ENCODE results near the gene FAM120A. TPM values are rescaled to one million over a fixed set of nuclear protein-coding genes. Genes with fewer than 3 reads are reported as not detected.

Gene FAM120A
- total RNA-seq, 4 donors from 2014 or later: 81.7 to 125 (median 90.1) TPM

GRCh38 chr9:93592008-93592642, 140.6 kb downstream of the FAM120A start:
- H3K4me3 ChIP-seq: no peak overlapping the region
- no peak for DNase-seq (ENCODE audit: extremely low spot score)
- peaks cover 61 to 86% (median 75%) of the 10 kb centered on the region in 4 donors for H3K4me1 ChIP-seq
- no peaks in the 10 kb centered on the region for H3K36me3 ChIP-seq
- 87% methylated on average over 8 of the region's 8 CpGs for WGBS
- H3K9me3 ChIP-seq: no peaks in the 10 kb centered on the region
- H3K27ac ChIP-seq (replicated peaks in 1 of 4): no peak overlapping the region
- intact Hi-C loops (cut with DNase I): no loop called here
- H3K27me3 ChIP-seq: no peaks in the 10 kb centered on the region
- no peak for TF ChIP-seq POLR2A (IDR thresholded peaks at IDR 0.05; ENCODE audit: low read depth)
- TF ChIP-seq POLR2AphosphoS5 (IDR thresholded peaks at IDR 0.05): no peak
- TF ChIP-seq EP300 (IDR thresholded peaks at IDR 0.05): no peak
- no peak for TF ChIP-seq CTCF (IDR thresholded peaks at IDR 0.05)

GRCh38 chr9:93592643-93593021, 141.1 kb downstream of the FAM120A start:
- no peak for DNase-seq (ENCODE audit: extremely low spot score)
- WGBS: 78% methylated on average over 2 of the region's 2 CpGs
- intact Hi-C loops (cut with DNase I): no loop called here
- peak in 1 of 3 experiments; percentile 4 for TF ChIP-seq CTCF (IDR thresholded peaks at IDR 0.05)
- TF ChIP-seq POLR2A (IDR thresholded peaks at IDR 0.05; ENCODE audit: low read depth): no peak
- H3K4me1 ChIP-seq: peaks cover 62 to 84% (median 74%) of the 10 kb centered on the region in 4 donors
- H3K36me3 ChIP-seq: no peaks in the 10 kb centered on the region
- no peak overlapping the region for H3K27ac ChIP-seq (replicated peaks in 1 of 4)
- no peaks in the 10 kb centered on the region for H3K9me3 ChIP-seq
- H3K27me3 ChIP-seq: no peaks in the 10 kb centered on the region
- H3K4me3 ChIP-seq: no peak overlapping the region

GRCh38 chr9:93593144-93593658, 141.7 kb downstream of the FAM120A start:
- intact Hi-C loops (cut with DNase I): no loop called here
- WGBS: 81% methylated on average over 2 of the region's 2 CpGs
- no peaks in the 10 kb centered on the region for H3K36me3 ChIP-seq
- H3K4me3 ChIP-seq: no peak overlapping the region
- no peak overlapping the region for H3K27ac ChIP-seq (replicated peaks in 1 of 4)
- H3K27me3 ChIP-seq: no peaks in the 10 kb centered on the region
- H3K4me1 ChIP-seq: peaks cover 66 to 84% (median 72%) of the 10 kb centered on the region in 4 donors
- DNase-seq (ENCODE audit: extremely low spot score): no peak
- H3K9me3 ChIP-seq: no peaks in the 10 kb centered on the region
- TF ChIP-seq CTCF (IDR thresholded peaks at IDR 0.05) (no peak), POLR2AphosphoS5 (IDR thresholded peaks at IDR 0.05) (no peak), EP300 (IDR thresholded peaks at IDR 0.05) (no peak), POLR2A (IDR thresholded peaks at IDR 0.05; ENCODE audit: low read depth) (no peak)

- 60% methylated on average over 4 of the region's 9 CpGs for WGBS
- no peak overlapping the region for H3K27ac ChIP-seq (replicated peaks in 1 of 4)
- no peaks in the 10 kb centered on the region for H3K9me3 ChIP-seq
- H3K36me3 ChIP-seq: no peaks in the 10 kb centered on the region
- no peaks in the 10 kb centered on the region for H3K27me3 ChIP-seq
- peaks cover 66 to 84% (median 72%) of the 10 kb centered on the region in 4 donors for H3K4me1 ChIP-seq
- H3K4me3 ChIP-seq: no peak overlapping the region
- intact Hi-C loops (cut with DNase I): no loop called here
- TF ChIP-seq POLR2A (IDR thresholded peaks at IDR 0.05; ENCODE audit: low read depth) (no peak), EP300 (IDR thresholded peaks at IDR 0.05) (no peak), POLR2AphosphoS5 (IDR thresholded peaks at IDR 0.05) (no peak), CTCF (IDR thresholded peaks at IDR 0.05) (no peak)
- no peak for DNase-seq (ENCODE audit: extremely low spot score)
These were observed 142.7 kb downstream of the FAM120A start for GRCh38 chr9:93594041-93594756.

Measured in esophagus muscularis mucosa (tissue), 4 donors.